Esophagus muscularis mucosa (tissue), 4 donors: ENCODE measurements around the gene DLG4. TPM values are rescaled to one million over a fixed set of nuclear protein-coding genes. Genes with fewer than 3 reads are reported as not detected.
A peak's percentile ranks its signal among the peaks of the same experiment; 100 is the strongest.

ENCODE experiments used
- DNase-seq: peaks from one replicate; pipeline ENCODE4 v3.0.0-alpha.2; 2017; ENCODE audit errors: extremely low spot score
- H3K27ac ChIP-seq, 4 donors: fragments of 200-600 bp; sonication (generic); replicated peaks in 1 of 4; 1 replicate in 3 of 4; 2 replicates in 1 of 4; pipeline ENCODE4 v1.5.1; 2016 to 2019; ENCODE audit warnings: mild to moderate bottlenecking in 1 of 4
- H3K27me3 ChIP-seq, 4 donors: fragments of 200-600 bp; sonication (generic); one replicate each; pipeline versions ENCODE4 v1.5.1 to v1.6.0; 2016 to 2019
- H3K36me3 ChIP-seq, 4 donors: fragments of 200-600 bp; sonication (generic); one replicate each; pipeline ENCODE4 v1.5.1; 2016 to 2019
- H3K4me1 ChIP-seq, 4 donors: fragments of 200-600 bp; sonication (generic); one replicate each; pipeline ENCODE4 v1.5.1; 2016 to 2019
- H3K4me3 ChIP-seq, 4 donors: fragments of 200-600 bp; sonication (generic); 1 replicate in 2 of 4; 2 replicates in 2 of 4; pipeline ENCODE4 v1.5.1; 2016 to 2019; ENCODE audit warnings: mild to moderate bottlenecking in 4 of 4, moderate library complexity in 1 of 4
- H3K9me3 ChIP-seq, 4 donors: fragments of 200-600 bp; sonication (generic); 1 replicate in 3 of 4; 2 replicates in 1 of 4; pipeline ENCODE4 v1.5.1; 2016 to 2019
- CTCF ChIP-seq, 3 experiments: fragments of 200-600 bp in 2 of 3; fragments of 450-650 bp in 1 of 3; sonication (generic) in 2 of 3; IDR thresholded peaks; one replicate each; pipeline ENCODE4 v1.5.1; 2017 to 2019; ENCODE audit warnings: antibody characterized with exemption in 3 of 3, mild to moderate bottlenecking in 2 of 3, moderate library complexity in 1 of 3
- EP300 ChIP-seq: sonication (generic); formaldehyde crosslinking; IDR thresholded peaks from one replicate; pipeline ENCODE4 v1.6.1; 2017; ENCODE audit warnings: antibody characterized with exemption
- POLR2A ChIP-seq: fragments of 450-650 bp; IDR thresholded peaks from one replicate; pipeline ENCODE4 v1.6.1; 2017; ENCODE audit warnings: antibody characterized with exemption, moderate library complexity, mild to moderate bottlenecking, low read depth
- POLR2AphosphoS5 ChIP-seq, 2 donors: sonication (generic); formaldehyde crosslinking; IDR thresholded peaks; one replicate each; pipeline ENCODE4 v1.6.1; 2017; ENCODE audit warnings: antibody characterized with exemption in 2 of 2
- WGBS: methylation state at CpG from one replicate; pipeline ENCODE4 v1.1.5; 2018; 5-methylcytosine and 5-hydroxymethylcytosine counted together
- intact Hi-C: fragments of 100-400 bp; cut with DNase I; formaldehyde crosslinking; loops from one replicate; pipeline ENCODE4 v1.15.1; 2023
- total RNA-seq, 4 donors: library from RNA; depleted of rRNA; stranded (reverse); fragments of >200 nt; gene quantifications; one replicate each; pipeline versions ENCODE4 v1.1.0 to v1.2.1, GENCODE V29; 2016

Gene DLG4
- total RNA-seq, 4 donors from 2014 or later = 12.3 to 21.4 (median 16.5) TPM

- peaks cover 34 to 50% (median 49%) of the 10 kb centered on the region in 4 donors for H3K36me3 ChIP-seq
- WGBS = 46% methylated on average over 2 of the region's 2 CpGs
- intact Hi-C loops = no loop called here
- H3K4me3 ChIP-seq = peak overlapping the region; percentile 86 to 98 (median 92)
- no peak for DNase-seq
- peak overlapping the region; percentile 97 to 99 (median 97) for H3K27ac ChIP-seq
- no peaks in the 10 kb centered on the region for H3K27me3 ChIP-seq
- no peaks in the 10 kb centered on the region for H3K9me3 ChIP-seq
- TF ChIP-seq EP300 = no peak
- TF ChIP-seq CTCF (IDR thresholded peaks at IDR 0.05) = no peak
- no peak for TF ChIP-seq POLR2A
- no peak for TF ChIP-seq POLR2AphosphoS5 (IDR thresholded peaks at IDR 0.05)
- peaks cover 29 to 43% (median 39%) of the 10 kb centered on the region in 4 donors for H3K4me1 ChIP-seq
Observed at GRCh38 chr17:7243453-7243729, 23.8 kb upstream of the DLG4 start.

DNA sequence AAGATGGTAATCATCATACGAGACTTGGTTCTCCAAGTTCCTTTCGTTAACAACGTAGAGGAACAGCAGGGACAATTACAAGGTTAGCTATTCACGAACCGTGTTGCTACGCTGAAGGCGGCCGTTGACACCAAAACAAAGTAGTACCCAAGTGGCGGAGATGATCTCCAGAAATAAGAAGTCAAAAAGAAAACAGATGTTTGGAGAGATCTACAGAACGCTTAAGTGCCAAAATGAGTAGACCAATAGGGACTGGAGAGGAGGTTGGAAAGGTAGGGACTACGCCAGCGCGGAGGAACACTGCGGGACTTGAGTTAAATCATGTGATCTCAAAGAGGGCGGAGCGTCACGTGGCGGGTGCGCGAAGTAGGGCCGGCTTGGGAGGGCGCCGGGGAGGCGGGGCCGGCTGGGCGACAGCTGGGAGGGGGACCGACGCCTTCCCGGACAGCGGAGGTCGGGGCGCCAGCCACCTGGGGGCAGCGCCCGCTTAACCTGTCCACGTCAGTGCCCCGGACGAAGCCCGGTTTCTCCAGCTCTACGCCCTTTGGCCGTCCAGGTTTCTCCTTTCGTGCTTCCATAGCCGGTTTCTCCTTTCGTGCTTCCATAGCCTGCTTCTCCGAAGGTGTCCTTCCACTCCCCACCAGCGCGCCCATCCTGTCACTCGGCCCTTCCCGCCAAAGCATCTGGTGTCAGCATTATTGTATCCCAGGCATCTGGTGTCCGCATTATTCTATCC lies 23.2 kb upstream of the DLG4 start:
- Histone ChIP-seq H3K4me1 (peaks cover 29 to 38% (median 35%) of the 10 kb centered on the region in 4 donors), H3K9me3 (no peaks in the 10 kb centered on the region), H3K27ac (peak overlapping the region; percentile 97 to 99 (median 97)), H3K36me3 (peaks cover 34 to 50% (median 49%) of the 10 kb centered on the region in 4 donors), H3K4me3 (peak overlapping the region; percentile 86 to 98 (median 92)), H3K27me3 (no peaks in the 10 kb centered on the region)
- peak in 1 of 3 experiments; percentile 9 for TF ChIP-seq CTCF (IDR thresholded peaks at IDR 0.05)
- no peak for TF ChIP-seq EP300
- TF ChIP-seq POLR2A = peak; percentile 58
- peak; percentile 94 to 98 for TF ChIP-seq POLR2AphosphoS5 (IDR thresholded peaks at IDR 0.05)
- 1% methylated on average over 47 of the region's 49 CpGs for WGBS
- peak; percentile 99 for DNase-seq
- intact Hi-C loops = no loop called here

DNA sequence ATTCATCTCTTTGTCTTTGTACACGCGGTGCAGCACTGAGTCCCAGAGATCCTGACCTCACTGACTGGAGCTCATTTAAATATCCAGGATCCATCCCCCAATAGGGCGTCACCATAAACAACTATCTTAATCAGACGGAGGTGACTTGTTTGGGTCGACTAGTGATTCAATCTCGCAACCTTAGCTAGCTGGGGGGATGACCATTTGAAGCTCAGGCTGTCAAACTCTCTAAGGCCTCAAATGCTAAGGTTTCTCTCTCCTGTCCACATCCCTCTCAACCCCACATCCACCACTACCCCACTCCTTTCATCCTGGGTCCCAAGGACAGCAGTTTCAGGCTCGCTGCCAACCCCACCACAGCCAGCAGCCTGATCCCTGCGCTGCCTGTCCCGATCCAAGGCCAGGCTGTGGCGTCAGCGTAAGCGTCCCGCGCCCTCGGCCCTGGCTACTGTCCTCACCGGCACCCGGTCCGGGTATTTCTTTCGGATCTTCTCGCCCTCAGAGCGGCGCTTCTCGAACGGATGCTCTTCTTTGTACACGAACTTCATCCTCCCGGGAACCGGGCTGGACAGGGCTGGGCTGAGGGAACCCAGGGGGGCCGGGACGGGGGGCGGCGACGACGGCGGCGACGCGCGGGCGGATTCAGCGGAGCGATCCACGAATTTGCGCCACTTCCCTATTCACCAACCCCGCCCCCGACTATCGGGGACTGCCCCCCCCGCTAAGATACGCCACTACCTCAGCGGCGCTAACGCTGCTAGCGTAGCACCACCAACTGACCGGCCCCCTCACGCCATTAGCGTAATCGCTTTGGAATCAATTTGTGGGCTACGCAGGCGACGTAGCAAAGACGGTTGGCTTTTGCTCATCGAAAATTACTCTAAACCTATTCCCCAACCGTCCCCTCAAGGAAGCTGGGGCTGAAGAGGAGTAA lies 22.4 kb upstream of the DLG4 start, which contains the start of gene GABARAP:
GABARAP (minus strand) TSS at position 667 of the 934 bp plus-strand sequence; CDS start at position 548, 119 bp downstream.
- WGBS = under 1% methylated on average over 56 of the region's 62 CpGs

More for the DNA sequence above, 22.4 kb upstream of the DLG4 start, which contains the start of gene GABARAP:
- peak within 1 kb of the TSS; percentile 97 to 99 (median 97) for H3K27ac ChIP-seq
- no peaks in the 10 kb centered on the region for H3K27me3 ChIP-seq
- no peak for TF ChIP-seq CTCF (IDR thresholded peaks at IDR 0.05)
- TF ChIP-seq POLR2A = peak; percentile 78
- no peak for TF ChIP-seq EP300
- TF ChIP-seq POLR2AphosphoS5 (IDR thresholded peaks at IDR 0.05) = peak; percentile 60 to 81
- H3K4me3 ChIP-seq = peak within 1 kb of the TSS; percentile 86 to 98 (median 92)
- peaks cover 32 to 52% (median 48%) of the 10 kb centered on the region in 4 donors for H3K36me3 ChIP-seq
- intact Hi-C loops = no loop called here
- DNase-seq = peak; percentile 99
- peaks cover 34 to 42% (median 40%) of the 10 kb centered on the region in 4 donors for H3K4me1 ChIP-seq
- H3K9me3 ChIP-seq = no peaks in the 10 kb centered on the region
